ENCODE results near the gene ZNF282. TPM values are rescaled to one million over a fixed set of nuclear protein-coding genes. Genes with fewer than 3 reads are reported as not detected.

Gene ZNF282
- total and polyA plus RNA-seq, 9 of the 15 experiments (the other 6 are each of a cell fraction or from before 2014, with no cell fraction given), result 0.76 to 58.6 (median 17.4) TPM

- no peak for TF ChIP-seq PATZ1 (CRISPR knock-in tag; IDR thresholded peaks at IDR 0.05; ENCODE audit: borderline replicate concordance)
- no peak for TF ChIP-seq GTF2E2 (tag; IDR thresholded peaks at IDR 0.05)
- no peak for TF ChIP-seq ZNF3 (CRISPR knock-in tag; IDR thresholded peaks at IDR 0.05)
- no peak for TF ChIP-seq ZKSCAN3 (CRISPR knock-in tag; IDR thresholded peaks at IDR 0.05)
- TF ChIP-seq MLX (CRISPR knock-in tag; conservative IDR thresholded peaks at IDR 0.05), result peak in 1 of 2 experiments; percentile 53; a peak in 1 of 4 replicates
- peak; percentile 31; the same call in 1 of the 2 replicates for TF ChIP-seq SUPT5H (IDR thresholded peaks at IDR 0.05)
- no peak for TF ChIP-seq TAF9B (IDR thresholded peaks at IDR 0.05; ENCODE audit: partially characterized antibody)
- TF ChIP-seq KDM1A (IDR thresholded peaks at IDR 0.05), result no peak; a peak in 1 of 4 replicates
- 0 out of 2 replicates have a peak, but pooled peaks have one; percentile 28 for TF ChIP-seq HLTF (IDR thresholded peaks at IDR 0.05)
- no peak for TF ChIP-seq ZNF445 (CRISPR knock-in tag; IDR thresholded peaks at IDR 0.05; ENCODE audit: low read depth)
- TF ChIP-seq ARHGAP35 (IDR thresholded peaks at IDR 0.05; ENCODE audit: partially characterized antibody), result no peak
- no peak for TF ChIP-seq ATF6 (CRISPR knock-in tag; IDR thresholded peaks at IDR 0.05)
- no peak for TF ChIP-seq ZNF140 (CRISPR knock-in tag; IDR thresholded peaks at IDR 0.05)
- peak; percentile 85 for TF ChIP-seq RB1 (IDR thresholded peaks at IDR 0.05; ENCODE audit: low read depth)
- no peak for TF ChIP-seq ESRRB (CRISPR knock-in tag; IDR thresholded peaks at IDR 0.05; ENCODE audit: borderline replicate concordance)
- no peak; the same call in 1 of the 2 replicates for TF ChIP-seq AFF4 (CRISPR knock-in tag; IDR thresholded peaks at IDR 0.05)
- TF ChIP-seq NFIX (CRISPR knock-in tag; IDR thresholded peaks at IDR 0.05; ENCODE audit: low read depth), result no peak
Observed at GRCh38 chr7:149147752-149148653, 47.3 kb upstream of the ZNF282 start (continued).
